ENCODE results near the gene DEPDC5. TPM values are rescaled to one million over a fixed set of nuclear protein-coding genes. Genes with fewer than 3 reads are reported as not detected.

DEPDC5 gene
- total and polyA plus RNA-seq, 10 of the 15 experiments (the other 5 are each of a cell fraction or from before 2014, with no cell fraction given) = 3.0 to 38.9 (median 22.8) TPM

DNA sequence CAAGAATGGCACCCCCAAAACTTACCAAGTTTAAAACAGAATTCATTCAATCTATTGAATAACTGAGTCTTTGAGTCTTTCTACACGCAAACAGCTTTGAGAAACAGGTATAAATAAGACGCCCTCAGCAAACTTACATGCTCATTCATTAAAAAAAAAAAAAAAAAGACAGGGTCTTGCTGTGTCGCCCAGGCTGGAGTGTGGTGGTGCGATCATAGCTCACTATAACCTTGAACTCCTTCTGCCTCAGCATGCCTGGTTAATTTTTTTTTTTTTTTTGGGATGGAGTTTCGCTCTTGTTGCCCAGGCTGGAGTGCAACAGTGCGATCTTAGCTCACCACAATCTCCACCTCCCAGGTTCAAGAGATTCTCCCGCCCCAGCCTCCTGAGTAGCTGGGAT, 9.9 kb upstream of the DEPDC5 start:
- Histone ChIP-seq H3K27me3 (replicated peaks in 1 of 2; ENCODE audit: control insufficient read depth in 2 of 2, insufficient read depth in 2 of 2, low read length in 1 of 2) (no peaks in the 10 kb centered on the region), H3K36me3 (ENCODE audit: control insufficient read depth in 2 of 2, insufficient read depth in 2 of 2, low read length in 1 of 2) (peaks cover 0 to 9% of the 10 kb centered on the region in 2 experiments; a peak in 2 of 4 replicates), H3K4me1 (ENCODE audit: control insufficient read depth, insufficient read depth, low read length) (peaks cover 8% of the 10 kb centered on the region), H3K27ac (ENCODE audit: control insufficient read depth, insufficient read depth) (no peak overlapping the region), H4K20me1 (ENCODE audit: control insufficient read depth, insufficient read depth) (no peaks in the 10 kb centered on the region), H3K4me2 (ENCODE audit: control insufficient read depth, insufficient read depth) (no peak overlapping the region), H3K4me3 (no peak overlapping the region), H2AFZ (ENCODE audit: control insufficient read depth, low read depth, low read length) (no peak overlapping the region), H3K9ac (ENCODE audit: control insufficient read depth, insufficient read depth, low read length) (no peak overlapping the region), H3K79me2 (ENCODE audit: control insufficient read depth, insufficient read depth, low read length) (peaks cover 46% of the 10 kb centered on the region), H3K9me3 (replicated peaks; ENCODE audit: control insufficient read depth, insufficient read depth, low read length) (no peaks in the 10 kb centered on the region)
- ChIA-PET POLR2A (interaction anchor here (0.6 to 1.3 kb wide), 3 partner anchors 10 to 80 kb away, joined by 3 read pairs; partner anchors contain the start of gene DEPDC5), SMC1A (ENCODE audit: uncharacterized antibody, unreplicated experiment) (interaction anchor here (0.6 to 1.1 kb wide), 2 partner anchors 175 to 526 kb away, joined by 3 to 4 read pairs; no protein-coding TSS in a partner anchor), RAD21 (ENCODE audit: unreplicated experiment) (no interaction called here), CTCF (interaction anchor here (0.6 to 0.8 kb wide), 4 partner anchors 13 to 1832 kb away, joined by 3 to 4 read pairs (median 3); no protein-coding TSS in a partner anchor)
- in situ Hi-C loops (cut with MboI) (no loop called here), intact Hi-C loops (cut with micrococcal nuclease; ENCODE audit: unreplicated experiment) (no loop called here)
- FAIRE-seq (no peak), ATAC-seq (no peak), DNase-seq (ENCODE audit: low read depth, low spot score) (no peak)
- BruUV-seq (replicated peaks) = no TSS peak
- 91% methylated on average over 6 of the region's 7 CpGs for whole genome bisulfite sequencing (ENCODE audit: insufficient coverage, insufficient replicate concordance, low lambda C conversion rate, missing lambda C conversion rate)
- TF ChIP-seq MTA3 (IDR thresholded peaks at IDR 0.05; ENCODE audit: borderline replicate concordance, low read length) = no peak
- TF ChIP-seq, protein P1, sequence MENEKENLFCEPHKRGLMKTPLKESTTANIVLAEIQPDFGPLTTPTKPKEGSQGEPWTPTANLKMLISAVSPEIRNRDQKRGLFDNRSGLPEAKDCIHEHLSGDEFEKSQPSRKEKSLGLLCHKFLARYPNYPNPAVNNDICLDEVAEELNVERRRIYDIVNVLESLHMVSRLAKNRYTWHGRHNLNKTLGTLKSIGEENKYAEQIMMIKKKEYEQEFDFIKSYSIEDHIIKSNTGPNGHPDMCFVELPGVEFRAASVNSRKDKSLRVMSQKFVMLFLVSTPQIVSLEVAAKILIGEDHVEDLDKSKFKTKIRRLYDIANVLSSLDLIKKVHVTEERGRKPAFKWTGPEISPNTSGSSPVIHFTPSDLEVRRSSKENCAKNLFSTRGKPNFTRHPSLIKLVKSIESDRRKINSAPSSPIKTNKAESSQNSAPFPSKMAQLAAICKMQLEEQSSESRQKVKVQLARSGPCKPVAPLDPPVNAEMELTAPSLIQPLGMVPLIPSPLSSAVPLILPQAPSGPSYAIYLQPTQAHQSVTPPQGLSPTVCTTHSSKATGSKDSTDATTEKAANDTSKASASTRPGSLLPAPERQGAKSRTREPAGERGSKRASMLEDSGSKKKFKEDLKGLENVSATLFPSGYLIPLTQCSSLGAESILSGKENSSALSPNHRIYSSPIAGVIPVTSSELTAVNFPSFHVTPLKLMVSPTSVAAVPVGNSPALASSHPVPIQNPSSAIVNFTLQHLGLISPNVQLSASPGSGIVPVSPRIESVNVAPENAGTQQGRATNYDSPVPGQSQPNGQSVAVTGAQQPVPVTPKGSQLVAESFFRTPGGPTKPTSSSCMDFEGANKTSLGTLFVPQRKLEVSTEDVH (IDR thresholded peaks at IDR 0.05; ENCODE audit: low read depth, partially characterized antibody) = no peak
- TF ChIP-seq ZNF384 (IDR thresholded peaks at IDR 0.05; ENCODE audit: borderline replicate concordance, low read depth, low read length) = no peak
- no peak for TF ChIP-seq FOS (IDR thresholded peaks at IDR 0.05; ENCODE audit: borderline replicate concordance, extremely low read depth, insufficient read length)
- no peak for TF ChIP-seq MEF2A (IDR thresholded peaks at IDR 0.05; ENCODE audit: insufficient read depth, low read depth, low read length)
- no peak for TF ChIP-seq JUNB (IDR thresholded peaks at IDR 0.05)
